Progenitor cell of endocrine pancreas (in vitro differentiated cells): ENCODE measurements around the gene DNAJC6. TPM values are rescaled to one million over a fixed set of nuclear protein-coding genes. Genes with fewer than 3 reads are reported as not detected.

Experiments
- DNase-seq: peaks from one replicate; pipeline ENCODE4 v3.0.0; 2021; ENCODE audit warnings: low spot score; ENCODE audit not compliant: unreplicated experiment
- H3K27ac Mint-ChIP-seq: 2 replicates; pipeline ENCODE4 v1.8.0; 2021; ENCODE audit warnings: mild to moderate bottlenecking, moderate library complexity, mixed read lengths
- H3K27me3 Mint-ChIP-seq: 2 replicates; pipeline ENCODE4 v1.8.0; 2021; ENCODE audit warnings: mixed read lengths
- H3K36me3 Mint-ChIP-seq: 2 replicates; pipeline ENCODE4 v1.8.0; 2022; ENCODE audit warnings: mixed read lengths; ENCODE audit not compliant: insufficient read depth
- H3K4me1 Mint-ChIP-seq: 2 replicates; pipeline ENCODE4 v1.8.0; 2021; ENCODE audit warnings: low read depth, mixed read lengths
- H3K4me3 Mint-ChIP-seq: 2 replicates; pipeline ENCODE4 v1.8.0; 2021; ENCODE audit warnings: low read depth, mild to moderate bottlenecking, moderate library complexity, mixed read lengths
- H3K9me3 Mint-ChIP-seq: 2 replicates; pipeline ENCODE4 v1.8.0; 2021; ENCODE audit warnings: low read depth, mixed read lengths
- CTCF ChIP-seq: fragments of 200-600 bp; sonication (generic); IDR thresholded peaks from one replicate; pipeline ENCODE4 v1.5.0; 2021; ENCODE audit warnings: antibody characterized with exemption, mild to moderate bottlenecking; ENCODE audit not compliant: unreplicated experiment
- total RNA-seq: library from RNA; stranded (reverse); gene quantifications from 2 replicates; pipeline ENCODE4 v1.2.1, GENCODE V29; 2021

DNAJC6 gene
- total RNA-seq, 1 donor from 2014 or later: 7.1 TPM

GRCh38 chr1:65269612-65270011 lies 39.7 kb upstream of the DNAJC6 start:
- TF ChIP-seq CTCF: no peak
- Mint-ChIP-seq H3K27me3 (peaks cover 11% of the 10 kb centered on the region), H3K27ac (no peak overlapping the region), H3K4me3 (no peak overlapping the region), H3K4me1 (peaks cover 12% of the 10 kb centered on the region), H3K36me3 (no peaks in the 10 kb centered on the region), H3K9me3 (no peaks in the 10 kb centered on the region)
- DNase-seq: no peak

- H3K4me3 Mint-ChIP-seq: no peak overlapping the region
- H3K27me3 Mint-ChIP-seq: peaks cover 6% of the 10 kb centered on the region
- no peak for DNase-seq
- H3K4me1 Mint-ChIP-seq: peaks cover 17% of the 10 kb centered on the region
- no peaks in the 10 kb centered on the region for H3K9me3 Mint-ChIP-seq
- no peaks in the 10 kb centered on the region for H3K36me3 Mint-ChIP-seq
- TF ChIP-seq CTCF: no peak
- H3K27ac Mint-ChIP-seq: no peak overlapping the region
Observed at GRCh38 chr1:65276197-65276939, 33.0 kb upstream of the DNAJC6 start.

- Mint-ChIP-seq H3K27me3 (peaks cover 6% of the 10 kb centered on the region), H3K4me3 (no peak overlapping the region), H3K4me1 (peaks cover 20% of the 10 kb centered on the region), H3K9me3 (no peaks in the 10 kb centered on the region), H3K27ac (peak overlapping the region; percentile 37), H3K36me3 (no peaks in the 10 kb centered on the region)
- no peak for TF ChIP-seq CTCF
- no peak for DNase-seq
Observed at GRCh38 chr1:65277605-65278347, 31.6 kb upstream of the DNAJC6 start.

- no peak for TF ChIP-seq CTCF
- no peak overlapping the region for H3K27ac Mint-ChIP-seq
- no peak for DNase-seq
- peaks cover 20% of the 10 kb centered on the region for H3K4me1 Mint-ChIP-seq
- no peak overlapping the region for H3K4me3 Mint-ChIP-seq
- H3K36me3 Mint-ChIP-seq: no peaks in the 10 kb centered on the region
- no peaks in the 10 kb centered on the region for H3K9me3 Mint-ChIP-seq
- peaks cover 6% of the 10 kb centered on the region for H3K27me3 Mint-ChIP-seq
Observed at GRCh38 chr1:65278376-65279069, 30.8 kb upstream of the DNAJC6 start.

GRCh38 chr1:65279070-65279779 lies 30.1 kb upstream of the DNAJC6 start:
- Mint-ChIP-seq H3K27me3 (peaks cover 6% of the 10 kb centered on the region), H3K9me3 (no peaks in the 10 kb centered on the region), H3K27ac (no peak overlapping the region), H3K4me1 (peaks cover 20% of the 10 kb centered on the region), H3K4me3 (no peak overlapping the region), H3K36me3 (no peaks in the 10 kb centered on the region)
- no peak for DNase-seq
- TF ChIP-seq CTCF: no peak
